SK-N-MC (cell line): ENCODE data around the gene ROS1.

Experiments used
- EZH2 ChIP-seq: fragments of 200-600 bp; sonication (generic); IDR thresholded peaks from one replicate; pipeline ENCODE4 v1.6.1; 2017; ENCODE audit warnings: antibody characterized with exemption
- FOXP2 ChIP-seq: optimal IDR thresholded peaks from 2 replicates; pipeline ENCODE3; 2011; ENCODE audit warnings: mild to moderate bottlenecking, moderate library complexity; ENCODE audit not compliant: insufficient read depth; ENCODE audit errors: extremely low read length, control extremely low read depth
- POLR2AphosphoS5 ChIP-seq: IDR thresholded peaks from 2 replicates; pipeline ENCODE4 v1.6.1; 2012; ENCODE audit warnings: mild to moderate bottlenecking, low read depth, low read length, borderline replicate concordance

DNA sequence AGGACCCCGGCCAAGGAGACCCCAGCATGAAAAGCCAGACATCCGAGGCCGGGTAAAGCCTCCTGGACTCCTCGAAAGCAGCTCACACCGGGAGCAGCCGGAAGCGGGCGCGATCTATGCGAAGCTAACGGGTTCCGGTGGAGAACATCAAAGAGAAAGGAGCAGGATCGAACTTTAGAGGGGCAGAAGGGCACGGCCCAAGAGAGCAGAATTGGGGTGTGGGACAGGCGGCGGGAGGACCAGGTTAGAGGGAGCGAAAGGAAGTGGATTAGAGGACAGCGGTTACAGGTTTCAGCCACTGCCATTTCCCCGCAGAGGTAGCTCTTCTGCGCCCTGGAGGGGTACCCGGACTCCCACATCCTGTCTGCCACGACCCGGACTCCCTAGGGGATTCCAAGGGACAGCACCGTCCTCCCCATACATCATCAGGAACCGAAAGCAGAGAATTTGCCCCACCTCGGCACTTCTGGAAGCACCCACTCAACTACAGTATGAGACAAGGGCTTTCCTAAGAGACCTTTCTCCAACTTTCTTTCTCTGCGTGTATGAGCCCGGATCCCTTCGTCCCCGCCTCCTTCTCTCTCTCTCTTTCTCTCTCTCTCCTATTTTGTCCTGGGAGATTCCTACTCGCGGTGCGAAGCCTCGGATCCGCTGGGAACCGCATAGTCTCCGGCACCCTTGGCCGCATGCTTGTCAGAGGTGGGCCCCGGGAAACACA is 160.9 kb downstream of the ROS1 start:
- TF ChIP-seq POLR2AphosphoS5 (no peak), EZH2 (peak; percentile 91), FOXP2 (no peak)
